GM18499 (cell line): ENCODE results near the gene CCDC60.

Experiments used
- ATAC-seq: cut with Tn5 transposase; IDR thresholded peaks from one replicate; pipeline ENCODE4 v1.9.1; 2021; ENCODE audit warnings: moderate number of reproducible peaks; ENCODE audit not compliant: insufficient read depth, unreplicated experiment

Gene CCDC60

GRCh38 chr12:119491814-119492213 is 157.3 kb downstream of the CCDC60 start:
- no peak for ATAC-seq

- ATAC-seq: no peak
Measured at GRCh38 chr12:119500209-119500608, 165.7 kb downstream of the CCDC60 start.

- no peak for ATAC-seq
Measured at GRCh38 chr12:119501052-119501451, 166.5 kb downstream of the CCDC60 start.

GRCh38 chr12:119505001-119505400 is 170.5 kb downstream of the CCDC60 start:
- ATAC-seq: no peak

GRCh38 chr12:119512772-119513497 is 178.4 kb downstream of the CCDC60 start:
- no peak for ATAC-seq

- ATAC-seq: no peak
Measured at GRCh38 chr12:119528241-119528640, 193.7 kb downstream of the CCDC60 start.

- no peak for ATAC-seq
Measured at GRCh38 chr12:119540476-119540875, 205.9 kb downstream of the CCDC60 start.

GRCh38 chr12:119544765-119545625 is 210.5 kb downstream of the CCDC60 start:
- ATAC-seq: no peak

GRCh38 chr12:119546340-119546739 is 211.8 kb downstream of the CCDC60 start:
- no peak for ATAC-seq

GRCh38 chr12:119547001-119547400 is 212.5 kb downstream of the CCDC60 start:
- no peak for ATAC-seq

- ATAC-seq: no peak
Measured at GRCh38 chr12:119556854-119557253, 222.3 kb downstream of the CCDC60 start.

- ATAC-seq: no peak
Measured at GRCh38 chr12:119565404-119565803, 230.9 kb downstream of the CCDC60 start.

GRCh38 chr12:119570771-119571170 is 236.2 kb downstream of the CCDC60 start:
- ATAC-seq: no peak

GRCh38 chr12:119573086-119573485 is 238.6 kb downstream of the CCDC60 start:
- ATAC-seq: no peak

GRCh38 chr12:119574255-119574654 is 239.7 kb downstream of the CCDC60 start:
- no peak for ATAC-seq

- no peak for ATAC-seq
Measured at GRCh38 chr12:119576118-119576810, 241.7 kb downstream of the CCDC60 start.

- no peak for ATAC-seq
Measured at GRCh38 chr12:119576915-119577314, 242.4 kb downstream of the CCDC60 start.

- no peak for ATAC-seq
Measured at GRCh38 chr12:119578112-119578511, 243.6 kb downstream of the CCDC60 start.

GRCh38 chr12:119589097-119589496 is 254.6 kb downstream of the CCDC60 start:
- no peak for ATAC-seq

GRCh38 chr12:119589634-119590033 is 255.1 kb downstream of the CCDC60 start:
- ATAC-seq: no peak
